HG02938 (cell line): ENCODE measurements around the gene SPATA31D3.
"Not testable (repeated sequence)": the region's sequence is repeated elsewhere in the genome, so short reads cannot be mapped to it uniquely, and the experiment has no call there.

Experiments used
- ATAC-seq: cut with Tn5 transposase; IDR thresholded peaks from one replicate; pipeline ENCODE4 v1.9.1; 2021; ENCODE audit warnings: mild to moderate bottlenecking, moderate library complexity; ENCODE audit not compliant: unreplicated experiment

Gene SPATA31D3

GRCh38 chr9:81943393-81943792, at the start of gene SPATA31D3:
SPATA31D3 (plus strand) TSS chr9:81943500; CDS start chr9:81943586, 86 bp downstream.
- ATAC-seq = not testable (repeated sequence)

GRCh38 chr9:81893929-81894328, 49.4 kb upstream of the SPATA31D3 start:
- no peak for ATAC-seq

- ATAC-seq = no peak
Measured at GRCh38 chr9:81894891-81895290, 48.4 kb upstream of the SPATA31D3 start.

GRCh38 chr9:81896070-81896469, 47.2 kb upstream of the SPATA31D3 start:
- ATAC-seq = no peak

GRCh38 chr9:81898851-81899250, 44.4 kb upstream of the SPATA31D3 start:
- ATAC-seq = no peak

- no peak for ATAC-seq
Measured at GRCh38 chr9:81902196-81902595, 41.1 kb upstream of the SPATA31D3 start.

- ATAC-seq = no peak
Measured at GRCh38 chr9:81902626-81903025, 40.7 kb upstream of the SPATA31D3 start.

- no peak for ATAC-seq
Measured at GRCh38 chr9:81906671-81907070, 36.6 kb upstream of the SPATA31D3 start.

- ATAC-seq = no peak
Measured at GRCh38 chr9:81912135-81912534, 31.2 kb upstream of the SPATA31D3 start.

GRCh38 chr9:81915801-81916505, 27.3 kb upstream of the SPATA31D3 start:
- no peak for ATAC-seq

GRCh38 chr9:81918507-81918906, 24.8 kb upstream of the SPATA31D3 start:
- ATAC-seq = not testable (repeated sequence)

- ATAC-seq = not testable (repeated sequence)
Measured at GRCh38 chr9:81928305-81928704, 15.0 kb upstream of the SPATA31D3 start, which contains the start of gene SPATA31D4. SPATA31D4 (plus strand) TSS chr9:81928428; CDS start chr9:81928514, 86 bp downstream.

GRCh38 chr9:81930147-81930546, 13.2 kb upstream of the SPATA31D3 start:
- not testable (repeated sequence) for ATAC-seq

GRCh38 chr9:81933547-81933946, 9.8 kb upstream of the SPATA31D3 start:
- not testable (repeated sequence) for ATAC-seq

GRCh38 chr9:81948650-81949049, 5.3 kb downstream of the SPATA31D3 start:
- not testable (repeated sequence) for ATAC-seq

GRCh38 chr9:81953096-81953495, 9.8 kb downstream of the SPATA31D3 start:
- ATAC-seq = no peak

- no peak for ATAC-seq
Measured at GRCh38 chr9:81955625-81956024, 12.3 kb downstream of the SPATA31D3 start.

GRCh38 chr9:81964218-81965171, 21.2 kb downstream of the SPATA31D3 start:
- ATAC-seq = no peak

GRCh38 chr9:81968026-81968425, 24.7 kb downstream of the SPATA31D3 start:
- no peak for ATAC-seq

- ATAC-seq = no peak
Measured at GRCh38 chr9:81969971-81970370, 26.7 kb downstream of the SPATA31D3 start.

- no peak for ATAC-seq
Measured at GRCh38 chr9:81971727-81972126, 28.4 kb downstream of the SPATA31D3 start.

- no peak for ATAC-seq
Measured at GRCh38 chr9:81974764-81975163, 31.5 kb downstream of the SPATA31D3 start.
